ENCODE results near the gene PANK2.
"Not testable (repeated sequence)": the region's sequence is repeated elsewhere in the genome, so short reads cannot be mapped to it uniquely, and the experiment has no call there.

PANK2 gene

DNA sequence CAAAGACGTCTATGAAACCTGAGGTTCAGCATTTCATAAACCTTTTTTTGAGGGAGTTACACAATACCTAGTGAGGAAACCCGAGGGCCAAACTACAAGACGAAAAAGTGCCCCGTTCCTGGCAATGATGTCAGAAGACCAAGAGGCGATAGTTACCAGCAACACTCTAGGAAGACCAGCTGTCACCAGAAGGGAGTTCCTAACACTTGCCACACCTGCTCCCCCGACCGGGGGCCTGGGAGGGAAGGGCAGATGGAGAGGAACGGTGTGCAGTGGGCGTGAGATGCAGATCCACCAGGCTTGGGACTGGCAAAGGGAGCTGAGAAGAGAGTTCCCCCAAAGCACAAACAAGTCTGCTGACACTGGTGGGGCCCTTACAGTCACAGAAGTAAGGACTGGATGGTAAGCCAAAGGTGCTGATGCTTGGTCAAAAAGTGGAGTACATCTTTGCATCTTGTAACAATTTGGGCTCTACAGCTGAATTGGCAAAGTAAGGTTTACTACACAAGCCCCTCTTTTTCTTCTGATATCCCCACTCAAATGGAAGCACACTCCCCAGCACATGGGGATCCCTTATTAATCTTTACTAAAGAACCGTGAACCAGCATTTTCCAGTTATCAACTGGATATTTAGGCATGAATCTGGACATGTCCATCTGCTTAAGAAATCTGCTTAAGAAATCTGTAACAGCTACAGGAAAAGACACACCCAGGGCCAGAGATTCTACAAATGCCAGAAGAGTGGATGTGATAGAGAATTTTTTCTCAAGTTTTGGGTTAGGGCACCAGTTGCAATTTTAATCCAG is 38.5 kb downstream of the PANK2 start:
- DNase-seq (ENCODE audit: low read depth in 2 of 2), result no peak

- no peak for DNase-seq (ENCODE audit: low read depth in 2 of 2)
Measured at GRCh38 chr20:3929713-3930060, 40.5 kb downstream of the PANK2 start.

- no peak for DNase-seq (ENCODE audit: low read depth in 2 of 2)
Measured at GRCh38 chr20:3930265-3931206, 41.3 kb downstream of the PANK2 start.

DNA sequence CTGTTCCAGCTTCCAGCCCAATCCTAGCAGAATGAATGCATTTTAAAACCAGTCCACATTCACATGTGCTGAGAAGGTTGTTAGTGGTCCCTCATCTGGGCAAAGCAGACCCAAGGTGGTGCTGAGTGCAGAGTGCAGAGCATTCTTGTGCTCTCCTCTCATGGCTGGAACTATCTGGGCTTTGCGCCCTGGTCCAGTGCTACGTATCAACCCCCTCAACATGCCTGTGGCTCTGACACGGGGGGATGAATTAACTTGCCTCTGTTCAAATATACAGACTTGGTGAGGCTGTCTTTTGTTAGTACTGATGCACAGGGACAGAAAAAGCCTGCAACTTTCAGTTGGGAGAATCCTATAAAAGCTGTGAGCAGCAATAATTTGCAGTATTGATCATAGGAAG is 42.5 kb downstream of the PANK2 start:
- no peak for DNase-seq (ENCODE audit: low read depth in 2 of 2)

DNA sequence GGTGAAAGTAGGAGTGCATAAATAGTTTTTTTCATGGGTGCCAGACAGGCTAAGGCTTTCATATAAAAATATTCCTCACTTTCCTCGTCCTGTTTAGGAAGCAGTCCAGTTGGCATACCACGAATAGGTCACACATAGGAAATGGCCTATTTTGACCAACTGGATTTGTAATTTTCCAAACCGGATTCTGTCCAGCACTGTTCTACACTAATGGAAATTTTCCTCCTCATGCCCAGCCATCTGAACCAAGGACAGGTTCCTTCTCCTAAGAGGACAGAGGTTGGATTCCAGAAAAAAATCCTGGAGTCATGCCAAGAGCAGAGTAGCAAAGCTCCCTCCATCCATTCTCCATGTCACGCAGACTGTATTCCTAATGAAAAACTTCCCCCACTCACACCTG is 43.1 kb downstream of the PANK2 start:
- no peak for DNase-seq (ENCODE audit: low read depth in 2 of 2)

GRCh38 chr20:3932681-3933080 is 43.5 kb downstream of the PANK2 start:
- DNase-seq (ENCODE audit: low read depth in 2 of 2), result no peak

GRCh38 chr20:3933218-3933617 is 44.0 kb downstream of the PANK2 start:
- DNase-seq (ENCODE audit: low read depth in 2 of 2), result no peak

- no peak for DNase-seq (ENCODE audit: low read depth in 2 of 2)
Measured at GRCh38 chr20:3934624-3935023, 45.4 kb downstream of the PANK2 start.

DNA sequence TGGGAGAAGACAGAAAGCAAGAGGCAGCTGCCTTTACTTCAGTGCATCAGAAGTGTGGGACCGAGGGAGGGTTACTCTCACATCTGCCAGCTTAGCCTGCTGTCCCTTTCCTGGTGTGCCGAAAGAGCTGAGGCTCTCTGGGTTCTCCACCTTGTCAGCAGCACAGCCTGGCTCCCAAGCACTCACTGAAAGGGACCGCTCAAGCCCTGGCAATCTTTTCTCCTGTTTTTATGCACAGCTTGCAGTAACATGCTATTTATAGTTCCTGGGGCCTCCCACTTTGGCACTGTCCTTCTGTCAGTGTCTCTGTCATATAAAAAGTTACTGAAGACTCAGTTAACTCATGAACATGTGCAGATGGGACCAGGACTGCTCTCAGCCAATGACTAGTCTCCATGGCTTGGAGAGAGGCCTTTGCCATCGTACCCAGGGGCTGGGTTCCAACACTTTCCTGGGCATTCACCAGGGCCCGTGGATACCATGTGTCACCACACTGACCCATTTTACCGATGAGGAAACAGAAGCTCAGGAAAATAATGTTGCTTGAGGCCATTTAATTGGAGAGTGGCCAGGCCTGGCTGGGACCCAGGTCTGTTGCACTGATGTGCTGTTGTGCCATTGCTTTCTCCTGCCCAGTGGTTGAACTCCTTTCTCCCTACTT is 46.2 kb downstream of the PANK2 start:
- DNase-seq (ENCODE audit: low read depth in 2 of 2), result no peak

DNA sequence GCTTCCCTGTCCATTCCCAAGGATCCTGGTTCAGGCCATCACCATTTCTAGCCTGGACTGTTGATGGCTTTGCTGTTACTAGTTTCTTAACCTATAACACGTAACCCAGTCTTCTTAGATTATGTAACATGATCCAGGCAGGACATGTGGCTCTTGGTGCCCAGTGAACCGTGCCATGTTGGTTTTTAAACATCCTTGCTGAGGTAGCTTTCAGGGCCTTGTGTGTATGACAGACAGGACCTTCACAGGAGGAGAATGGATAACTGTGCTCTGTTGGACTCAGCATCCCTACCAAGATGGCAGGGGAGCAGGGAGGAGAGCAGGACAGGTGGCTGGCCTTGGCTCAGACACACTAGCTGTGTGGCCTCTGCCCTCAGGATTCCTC is 46.8 kb downstream of the PANK2 start:
- no peak for DNase-seq (ENCODE audit: low read depth in 2 of 2)

DNA sequence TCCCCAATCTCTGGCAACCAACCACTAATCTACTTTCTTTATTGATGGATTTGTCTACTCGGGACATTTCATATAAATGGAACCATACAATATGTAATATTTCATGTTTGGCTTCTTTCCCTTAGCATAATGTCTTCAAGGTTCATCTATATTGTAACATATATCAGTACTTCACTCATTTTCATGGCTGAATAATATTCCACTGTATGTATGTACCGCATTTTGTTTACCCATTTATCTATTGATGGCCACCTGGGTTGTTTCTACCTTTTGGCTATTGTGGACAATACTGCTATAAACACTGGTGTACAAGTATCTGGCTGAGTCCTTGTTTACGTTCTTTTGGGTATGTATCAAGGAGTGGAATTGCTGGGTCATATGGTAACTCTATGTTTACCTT is 48.4 kb downstream of the PANK2 start:
- DNase-seq (ENCODE audit: low read depth in 2 of 2), result no peak

DNA sequence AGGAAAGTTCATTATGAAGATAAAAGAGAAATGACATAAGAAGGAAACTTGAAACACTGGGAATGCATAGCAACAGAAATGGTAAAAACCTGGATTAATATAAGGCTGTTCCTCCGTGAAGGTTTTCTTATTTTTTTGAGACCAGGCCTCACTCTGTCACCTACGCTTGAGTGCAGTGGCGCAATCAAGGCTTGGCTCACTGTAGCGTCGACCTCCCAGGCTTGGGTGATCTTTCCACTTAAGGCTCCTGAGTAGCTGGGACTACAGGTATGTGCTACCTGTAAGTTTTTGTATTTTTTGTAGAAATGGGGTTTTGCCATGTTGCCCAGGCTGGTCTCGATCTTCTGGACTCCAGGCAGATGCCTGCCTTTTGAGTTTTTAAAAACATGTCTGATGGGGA is 51.7 kb downstream of the PANK2 start:
- no peak for DNase-seq (ENCODE audit: low read depth in 2 of 2)

DNA sequence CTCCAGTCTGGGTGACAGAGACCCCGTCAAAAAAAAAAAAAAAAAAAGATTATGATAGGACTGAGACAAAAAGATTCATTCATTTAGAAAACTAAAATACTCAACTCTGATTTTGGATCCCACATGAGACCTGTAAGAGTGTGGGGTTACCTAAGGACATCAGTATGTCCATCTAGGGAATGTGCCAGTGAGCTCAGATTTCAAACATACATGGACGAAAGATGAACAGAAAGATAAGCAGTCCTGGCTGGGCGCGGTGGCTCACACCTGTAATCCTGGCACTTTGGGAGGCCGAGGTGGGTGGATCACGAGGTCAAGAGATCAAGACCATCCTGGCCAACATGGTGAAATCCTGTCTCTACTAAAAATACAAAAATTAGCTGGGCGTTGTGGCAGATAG is 57.5 kb downstream of the PANK2 start:
- DNase-seq (ENCODE audit: low read depth in 2 of 2), result not testable (repeated sequence)

DNA sequence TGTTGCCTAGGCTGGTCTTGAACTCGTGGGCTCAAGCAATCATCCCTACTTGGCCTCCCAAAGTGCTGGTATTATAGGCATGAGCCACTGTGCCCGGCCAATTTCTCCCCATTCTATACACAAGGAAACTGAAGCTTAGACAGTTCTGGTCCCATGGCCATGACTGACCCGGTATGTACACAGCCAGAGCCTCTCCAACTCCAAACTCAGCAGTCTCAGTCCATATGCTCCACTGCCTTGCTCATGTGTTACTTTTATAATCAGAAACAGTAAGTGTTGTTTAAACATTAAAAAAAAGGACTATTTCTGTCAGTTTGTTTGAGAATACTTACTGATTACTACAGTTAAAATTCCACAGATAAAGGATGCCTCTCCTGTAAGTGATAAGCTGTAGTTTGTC is 75.5 kb downstream of the PANK2 start:
- no peak for DNase-seq (ENCODE audit: low read depth in 2 of 2)

GRCh38 chr20:3966571-3966970 is 77.4 kb downstream of the PANK2 start:
- DNase-seq (ENCODE audit: low read depth in 2 of 2), result no peak

DNA sequence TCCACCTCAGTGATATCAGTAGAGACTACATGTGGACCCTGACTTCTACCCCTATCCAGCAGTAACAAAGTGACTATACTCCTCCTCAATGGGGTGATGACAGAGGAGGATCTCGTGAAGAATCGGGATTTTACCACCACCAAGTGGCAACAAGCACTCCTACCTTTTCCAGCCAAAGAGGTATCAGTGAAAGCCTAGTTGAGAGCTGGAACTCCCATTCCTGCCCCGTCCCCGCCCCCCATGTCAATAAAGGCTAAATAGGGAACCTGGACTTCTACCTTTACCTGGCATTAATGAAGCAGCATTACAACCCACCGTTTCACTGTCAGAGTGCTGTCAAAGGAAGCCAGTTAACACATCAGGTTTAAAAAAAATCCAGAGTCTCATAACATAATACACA is 80.8 kb downstream of the PANK2 start:
- no peak for DNase-seq (ENCODE audit: low read depth in 2 of 2)

DNA sequence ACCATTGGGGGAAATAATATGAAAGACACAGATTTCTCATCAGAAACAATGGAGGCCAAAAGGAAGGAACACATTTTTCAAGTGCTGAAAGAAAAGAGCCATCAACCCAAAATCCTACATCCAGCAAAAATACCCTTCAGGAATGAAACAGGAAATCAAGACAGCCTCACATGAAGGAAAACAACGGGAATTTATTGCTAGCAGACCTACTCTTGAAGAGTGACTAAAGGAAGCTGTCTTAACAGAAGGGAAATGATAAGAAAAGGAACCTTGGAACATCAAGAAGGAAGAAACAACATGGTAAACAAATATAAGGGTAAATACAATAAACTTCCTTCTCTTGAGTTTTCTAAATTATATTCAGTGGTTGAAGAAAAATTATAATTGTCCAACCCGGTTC is 82.0 kb downstream of the PANK2 start:
- DNase-seq (ENCODE audit: low read depth in 2 of 2), result no peak

- no peak for DNase-seq (ENCODE audit: low read depth in 2 of 2)
Measured at GRCh38 chr20:3972161-3972560, 83.0 kb downstream of the PANK2 start.

DNA sequence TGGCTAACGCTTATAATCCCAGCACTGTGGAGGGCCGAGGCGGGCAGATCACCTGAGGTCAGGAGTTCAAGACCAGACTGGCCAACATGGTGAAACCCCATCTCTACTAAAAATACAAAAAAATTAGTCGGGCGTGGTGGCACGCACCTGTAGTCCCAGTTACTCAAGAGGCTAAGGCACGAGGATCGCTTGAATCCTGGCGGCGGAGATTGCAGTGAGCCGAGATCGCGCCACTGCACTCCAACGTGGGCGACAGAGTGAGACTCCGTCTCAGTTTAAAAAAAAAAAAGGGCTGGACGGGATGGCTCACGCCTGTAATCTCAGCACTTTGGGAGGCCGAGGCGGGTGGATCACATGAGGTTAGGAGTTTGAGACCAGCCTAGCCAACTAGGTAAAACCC is 83.4 kb downstream of the PANK2 start:
- not testable (repeated sequence) for DNase-seq (ENCODE audit: low read depth in 2 of 2)

DNA sequence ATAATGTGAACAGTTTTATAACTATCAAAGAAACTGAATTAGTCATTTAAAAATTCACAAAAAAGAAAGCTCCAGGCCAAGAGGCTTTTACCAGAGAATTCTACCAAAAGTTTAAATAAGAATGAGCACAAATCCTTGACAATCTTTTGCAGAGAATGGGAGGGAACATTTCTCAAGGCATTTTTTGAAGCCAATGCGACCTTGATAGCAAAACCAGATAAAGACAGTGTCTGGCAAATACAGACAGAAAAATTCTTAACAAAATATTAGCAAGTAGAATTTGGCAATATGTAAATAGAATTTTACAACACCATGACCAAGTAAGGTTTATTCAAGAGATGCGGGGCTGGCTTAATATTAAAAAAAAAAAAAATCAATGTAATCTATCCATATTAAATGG is 84.5 kb downstream of the PANK2 start:
- no peak for DNase-seq (ENCODE audit: low read depth in 2 of 2)

GRCh38 chr20:3976511-3976910 is 87.3 kb downstream of the PANK2 start:
- DNase-seq (ENCODE audit: low read depth in 2 of 2), result no peak
